Measurements from ENCODE around the gene PCNX4. TPM values are rescaled to one million over a fixed set of nuclear protein-coding genes. Genes with fewer than 3 reads are reported as not detected.

The PCNX4 gene
- total RNA-seq, 1 experiment from 2014 or later = 60.0 TPM

GRCh38 chr14:60166142-60166541, 74.4 kb downstream of the PCNX4 start:
- no peak for ATAC-seq
- Histone ChIP-seq H3K4me3 (ENCODE audit: low read depth in 2 of 2, low read length in 2 of 2) (no peak overlapping the region), H3K36me3 (ENCODE audit: control insufficient read depth, insufficient read depth, low read length) (no peaks in the 10 kb centered on the region; the same call in 1 of the 2 replicates), H3K27me3 (ENCODE audit: control insufficient read depth, insufficient read depth, low read length) (no peaks in the 10 kb centered on the region), H3K9me3 (ENCODE audit: control insufficient read depth, insufficient read depth, low read depth, low read length) (no peaks in the 10 kb centered on the region), H3K27ac (ENCODE audit: low read length) (no peak overlapping the region), H3K4me1 (ENCODE audit: control insufficient read depth, insufficient read depth, low read length) (no peaks in the 10 kb centered on the region; the same call in 1 of the 2 replicates)
- in situ Hi-C loops (cut with HindIII; ENCODE audit: low pct_unique_long_range_greater_than_20kb, low sequenced_read_pairs) = no loop called here
- intact Hi-C loops (cut with micrococcal nuclease; ENCODE audit: unreplicated experiment) = loop anchor here (10.0 kb wide), 1 partner anchor 71 kb away; the partner anchor contains the start of gene PCNX4
- no TSS peak for BruUV-seq (replicated peaks)
- DNase-seq (ENCODE audit: low read depth, low spot score) = no peak
- ChIA-PET POLR2A (no interaction called here), CTCF (interaction anchor here (0.6 to 0.7 kb wide), 2 partner anchors 202 to 1111 kb away, joined by 3 read pairs; no protein-coding TSS in a partner anchor)
- no peak for TF ChIP-seq TCF7L2 (IDR thresholded peaks at IDR 0.05; ENCODE audit: low read depth, low read length)
- TF ChIP-seq CTCF (IDR thresholded peaks at IDR 0.05) = no peak
- no peak for TF ChIP-seq POLR2AphosphoS5 (IDR thresholded peaks at IDR 0.05; ENCODE audit: low read depth, low read length)
- no peak for TF ChIP-seq REST (IDR thresholded peaks at IDR 0.05; ENCODE audit: insufficient read depth in 1 of 2, low read depth in 2 of 2, low read length in 1 of 2)
- TF ChIP-seq SIN3A (IDR thresholded peaks at IDR 0.05; ENCODE audit: borderline replicate concordance, insufficient read depth, low read depth, low read length) = no peak

GRCh38 chr14:60169722-60170121, 78.0 kb downstream of the PCNX4 start:
- Histone ChIP-seq H3K4me3 (ENCODE audit: low read depth in 2 of 2, low read length in 2 of 2) (no peak overlapping the region), H3K9me3 (ENCODE audit: control insufficient read depth, insufficient read depth, low read depth, low read length) (no peaks in the 10 kb centered on the region), H3K27me3 (ENCODE audit: control insufficient read depth, insufficient read depth, low read length) (no peaks in the 10 kb centered on the region), H3K4me1 (ENCODE audit: control insufficient read depth, insufficient read depth, low read length) (no peaks in the 10 kb centered on the region), H3K36me3 (ENCODE audit: control insufficient read depth, insufficient read depth, low read length) (no peaks in the 10 kb centered on the region; the same call in 1 of the 2 replicates), H3K27ac (ENCODE audit: low read length) (no peak overlapping the region)
- TF ChIP-seq REST (IDR thresholded peaks at IDR 0.05; ENCODE audit: insufficient read depth in 1 of 2, low read depth in 2 of 2, low read length in 1 of 2) (no peak), TCF7L2 (IDR thresholded peaks at IDR 0.05; ENCODE audit: low read depth, low read length) (no peak), SIN3A (IDR thresholded peaks at IDR 0.05; ENCODE audit: borderline replicate concordance, insufficient read depth, low read depth, low read length) (no peak), CTCF (IDR thresholded peaks at IDR 0.05) (no peak), POLR2AphosphoS5 (IDR thresholded peaks at IDR 0.05; ENCODE audit: low read depth, low read length) (no peak)
- no peak for DNase-seq (ENCODE audit: low read depth, low spot score)
- no peak for ATAC-seq
- BruUV-seq (replicated peaks) = no TSS peak
- intact Hi-C loops (cut with micrococcal nuclease; ENCODE audit: unreplicated experiment) = loop anchor here (10.0 kb wide), 1 partner anchor 75 kb away; the partner anchor contains the start of gene PCNX4
- CTCF ChIA-PET = no interaction called here
- in situ Hi-C loops (cut with HindIII; ENCODE audit: low pct_unique_long_range_greater_than_20kb, low sequenced_read_pairs) = no loop called here
- POLR2A ChIA-PET = no interaction called here

Data from Panc1 (cell line).